Measurements from ENCODE around the gene RAB7B.

The RAB7B gene

GRCh38 chr1:205945069-205945468 is 58.1 kb downstream of the RAB7B start:
- no peak for DNase-seq

GRCh38 chr1:205944525-205944924 is 58.7 kb downstream of the RAB7B start:
- DNase-seq = no peak

GRCh38 chr1:205943245-205943644 is 60.0 kb downstream of the RAB7B start, which contains the start of gene SLC26A9:
TSS of gene SLC26A9 (minus strand) at chr1:205943456. CDS start at chr1:205935820, 7,636 bp downstream.
- DNase-seq = no peak

DNA sequence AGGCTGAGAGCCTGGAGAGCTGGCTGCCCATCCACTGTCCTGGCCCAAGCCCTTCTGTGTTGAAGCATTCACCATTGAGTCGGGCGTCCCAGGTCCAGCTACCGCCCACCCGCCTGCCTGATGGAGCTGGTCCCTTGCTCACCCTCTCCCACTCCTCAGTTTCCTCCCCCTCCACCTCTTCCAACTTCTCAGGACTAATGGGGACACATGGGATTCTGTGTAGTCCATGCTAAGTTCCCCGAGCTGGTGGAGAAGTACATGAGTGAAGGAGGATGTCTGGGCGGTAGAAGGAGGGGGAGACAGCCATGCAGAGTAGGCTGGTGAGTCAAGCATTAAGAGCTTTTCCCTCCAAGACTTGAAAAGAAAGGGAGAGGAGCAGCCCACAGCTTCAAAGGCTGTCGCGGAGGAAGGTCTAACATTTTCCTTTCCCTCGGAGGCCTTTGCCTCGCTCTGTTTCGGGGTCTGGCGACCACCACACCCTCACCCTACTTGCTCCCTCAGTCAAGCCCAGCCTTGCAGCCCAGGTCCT is 60.5 kb downstream of the RAB7B start:
- DNase-seq = no peak

GRCh38 chr1:205940710-205941109 is 62.5 kb downstream of the RAB7B start:
- DNase-seq = no peak

DNA sequence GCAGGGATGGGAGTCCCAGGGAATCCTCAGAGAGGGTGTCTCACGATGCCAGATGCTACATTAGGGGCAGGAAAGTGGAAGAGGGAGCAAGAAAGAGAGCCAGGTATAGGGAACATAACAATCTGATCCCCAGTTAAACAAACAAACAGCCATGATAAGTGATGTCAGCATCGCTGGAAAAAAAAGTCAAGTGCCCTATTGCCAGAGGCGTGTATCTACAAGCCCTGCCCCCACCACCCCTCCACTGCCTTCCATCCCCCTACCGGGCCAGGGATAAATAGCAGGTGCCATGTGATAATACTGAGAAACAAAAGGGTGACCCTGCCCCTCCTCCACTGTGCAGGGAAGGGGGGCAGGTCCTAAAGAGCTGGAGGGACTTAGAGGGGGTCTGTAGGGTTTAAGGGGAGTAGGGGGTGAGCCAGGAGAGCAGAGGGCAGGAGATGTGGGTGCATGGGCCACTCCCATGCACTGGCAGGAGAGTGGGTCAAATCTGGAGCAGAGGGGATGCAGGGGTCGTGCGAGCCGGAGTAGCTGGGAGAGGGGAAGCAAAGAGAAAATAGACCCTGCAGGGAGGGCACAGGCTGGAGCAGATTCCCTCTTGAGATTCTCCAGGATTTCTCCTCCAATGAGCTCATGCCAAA is 63.4 kb downstream of the RAB7B start:
- peak; percentile 36 for DNase-seq

- DNase-seq = peak; percentile 48
These were observed 64.5 kb downstream of the RAB7B start for GRCh38 chr1:205938682-205939081.

GRCh38 chr1:205936846-205937586 is 66.2 kb downstream of the RAB7B start:
- DNase-seq = no peak

GRCh38 chr1:205936311-205936710 is 66.9 kb downstream of the RAB7B start:
- DNase-seq = no peak

DNA sequence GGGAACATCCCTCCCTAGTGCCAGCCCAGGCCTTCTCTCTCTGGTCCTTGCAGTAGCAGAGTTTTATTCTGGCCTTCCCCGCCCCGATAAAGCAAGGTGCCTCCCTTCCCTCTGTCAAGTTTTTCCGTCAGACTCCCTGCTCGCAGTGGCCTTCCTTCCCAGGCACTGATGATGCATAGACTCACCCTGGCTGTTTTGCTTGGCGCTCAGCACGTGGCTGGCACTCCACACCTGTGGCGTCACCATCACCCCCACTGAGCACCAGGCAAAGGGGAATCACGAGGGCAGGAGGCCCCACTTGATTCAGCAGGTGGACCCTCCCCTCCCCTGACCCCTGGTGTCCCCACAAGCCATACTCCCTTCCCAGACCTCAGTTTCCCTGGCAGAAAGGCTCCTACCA is 67.3 kb downstream of the RAB7B start:
- DNase-seq = no peak

GRCh38 chr1:205934788-205935187 is 68.4 kb downstream of the RAB7B start:
- DNase-seq = no peak

DNA sequence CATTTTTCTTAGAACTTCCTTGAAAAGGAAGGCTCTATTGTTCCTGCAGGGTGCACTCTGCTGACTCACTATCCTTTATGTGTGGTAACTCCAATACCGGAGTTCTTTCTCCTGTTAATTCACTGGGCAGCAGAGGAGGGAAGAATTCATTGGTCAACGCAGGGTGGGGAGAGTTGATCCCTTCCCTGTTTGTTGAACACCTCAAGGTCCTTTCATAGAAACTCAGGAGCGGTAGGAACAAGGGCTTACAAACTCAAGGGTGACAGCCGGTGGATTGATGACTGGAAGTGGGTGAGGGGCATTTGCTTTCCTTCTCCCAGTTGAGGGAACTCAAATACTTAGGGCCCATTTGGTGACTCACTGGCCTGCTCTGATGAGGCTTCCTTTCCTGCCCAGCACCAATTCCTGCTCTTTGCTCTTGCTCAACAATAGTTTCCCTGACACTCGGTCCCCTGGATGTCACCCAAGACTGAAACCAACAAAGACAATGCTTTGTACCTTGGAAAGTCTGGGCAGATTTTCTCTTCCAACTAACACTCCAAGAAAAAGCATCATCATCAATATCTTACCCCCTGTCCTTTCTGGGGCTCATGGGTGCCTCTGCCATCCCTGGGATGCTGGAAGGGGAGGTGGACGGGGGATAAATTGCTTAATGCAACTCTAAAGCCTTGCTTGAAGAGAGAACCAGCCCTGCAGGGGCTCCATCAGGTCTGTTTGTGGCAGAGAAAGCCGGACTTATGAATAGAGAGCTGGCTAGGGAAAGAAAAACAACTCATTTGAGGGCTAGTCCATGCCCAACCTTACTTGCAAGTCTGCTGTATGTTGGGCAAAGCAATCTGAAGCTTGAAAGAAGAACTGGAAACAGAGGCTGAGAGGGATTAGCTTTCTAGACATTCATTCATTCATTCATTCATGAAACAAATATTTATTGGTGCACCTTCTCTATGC is 69.2 kb downstream of the RAB7B start:
- DNase-seq = no peak

DNA sequence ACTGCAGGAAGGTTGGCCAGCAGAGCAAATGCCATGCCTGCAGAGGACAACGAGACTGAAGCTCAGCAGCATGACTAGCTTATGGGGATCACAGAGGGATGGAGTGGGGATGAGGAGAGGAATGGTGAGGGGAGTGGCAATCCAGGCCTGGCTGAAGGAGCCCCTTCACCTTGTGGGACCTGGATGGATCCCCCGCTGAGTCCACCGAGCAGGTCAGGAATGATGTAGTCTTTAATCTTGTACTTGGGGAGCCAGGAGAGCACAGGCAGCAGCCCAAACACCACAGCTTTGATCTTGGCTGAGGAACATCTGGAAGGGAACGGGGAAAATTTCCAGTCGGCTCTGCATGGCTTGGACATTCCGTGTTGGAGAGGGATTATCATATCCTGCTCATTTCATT is 70.4 kb downstream of the RAB7B start:
- DNase-seq = no peak

GRCh38 chr1:205930799-205931281 is 72.4 kb downstream of the RAB7B start:
- DNase-seq = no peak

DNA sequence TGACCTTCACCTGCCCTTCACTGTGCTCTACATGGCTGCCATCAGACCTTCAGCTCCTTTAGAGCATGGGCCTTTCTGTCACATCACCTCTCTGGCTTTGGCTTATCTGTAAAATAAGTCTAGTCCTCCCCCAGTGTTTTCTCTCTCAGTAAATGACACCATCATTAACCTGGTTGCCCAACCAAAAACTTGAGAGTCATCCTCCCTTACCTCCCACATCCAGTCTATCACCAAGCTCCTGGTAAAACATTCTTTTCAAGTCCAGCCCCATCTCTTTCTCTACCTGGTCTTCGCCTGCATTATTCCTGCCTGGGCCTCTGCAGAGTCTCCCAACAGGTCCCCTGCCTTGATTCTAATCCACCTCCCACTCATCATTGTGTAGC is 73.0 kb downstream of the RAB7B start:
- DNase-seq = no peak

GRCh38 chr1:205929496-205930194 is 73.5 kb downstream of the RAB7B start:
- DNase-seq = no peak

DNA sequence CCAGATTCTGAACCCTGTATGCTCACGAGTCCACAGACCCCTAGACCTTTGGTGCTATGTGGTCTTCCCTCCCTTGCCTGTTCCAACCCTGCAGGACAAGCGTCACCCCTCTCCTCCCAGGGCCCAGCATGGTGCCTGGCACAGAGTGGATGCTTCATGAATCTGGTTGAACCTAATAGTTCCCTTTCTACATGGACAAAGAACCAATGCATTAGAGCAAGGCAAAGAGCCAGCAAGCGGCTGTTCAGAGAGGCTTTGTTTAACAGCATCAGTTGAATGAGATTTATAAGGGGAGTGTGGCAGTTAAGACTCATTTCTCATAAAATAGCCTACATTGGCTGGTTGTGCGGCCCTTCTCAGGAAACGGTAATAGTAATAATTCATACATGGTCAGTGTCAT is 74.9 kb downstream of the RAB7B start:
- DNase-seq = no peak

DNA sequence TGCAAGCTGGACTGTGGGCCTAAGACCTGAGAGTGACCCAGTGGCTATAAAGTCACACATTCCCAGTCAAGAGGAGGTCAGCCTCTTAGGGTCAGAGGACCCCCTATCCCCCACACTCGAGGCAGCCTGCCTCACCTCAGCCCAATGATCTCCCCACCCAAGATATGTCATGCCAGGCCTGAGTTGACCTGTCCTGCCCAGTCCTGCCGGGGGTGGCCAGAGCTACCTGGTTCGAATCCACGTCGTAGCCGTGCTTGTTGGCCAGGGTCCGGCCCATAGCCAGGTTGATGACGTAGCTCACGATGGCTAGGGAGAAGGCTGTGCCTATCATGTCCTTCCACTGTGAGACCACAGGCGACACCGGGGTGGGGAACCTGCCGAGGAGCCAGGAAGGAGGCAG is 75.5 kb downstream of the RAB7B start:
- DNase-seq = no peak

- DNase-seq = no peak
These were observed 75.9 kb downstream of the RAB7B start for GRCh38 chr1:205927247-205927646.
